Panc1 (cell line): ENCODE data around the gene GRK6. TPM values are rescaled to one million over a fixed set of nuclear protein-coding genes. Genes with fewer than 3 reads are reported as not detected.

Experiments used
- ATAC-seq: fragments of 200-7000 bp; cut with Tn5 transposase; 2 replicates; pipeline ENCODE4 v1.9.1; 2020; ENCODE audit warnings: mild to moderate bottlenecking, moderate library complexity
- BruUV-seq: library from RNA; stranded (reverse); fragments of 400-500 nt; replicated peaks from 2 replicates; lab custom pipeline; 2021; lab: Mats Ljungman, UMichigan
- CTCF ChIA-PET: fragments of 300-600 bp; sonication (Branson Sonifier 250); formaldehyde crosslinking; loops from one replicate; lab custom pipeline; 2022; ENCODE audit warnings: antibody characterized with exemption; lab: Charles Lee
- POLR2A ChIA-PET: fragments of 300-600 bp; sonication (Branson Sonifier 250); formaldehyde crosslinking; loops from one replicate; lab custom pipeline; 2022; ENCODE audit warnings: antibody characterized with exemption; lab: Charles Lee
- DNase-seq: peaks from one replicate; pipeline ENCODE4 v3.0.0-alpha.2; 2010; ENCODE audit warnings: low read depth, low spot score
- H3K27ac ChIP-seq: 2 replicates; pipeline ENCODE4 v1.5.1; 2011; ENCODE audit warnings: mild to moderate bottlenecking, low read length, inconsistent platforms
- H3K27me3 ChIP-seq: fragments of 200-500 bp; sonication (Bioruptor generic); 2 replicates; pipeline ENCODE4 v1.6.0; 2014; ENCODE audit warnings: low read length, inconsistent platforms; ENCODE audit not compliant: control insufficient read depth, insufficient read depth
- H3K36me3 ChIP-seq: fragments of 200-500 bp; sonication (Bioruptor generic); 2 replicates; pipeline ENCODE4 v1.5.1; 2014; ENCODE audit warnings: inconsistent platforms, mild to moderate bottlenecking, low read length, moderate library complexity; ENCODE audit not compliant: control insufficient read depth, insufficient read depth
- H3K4me1 ChIP-seq: 2 replicates; pipeline ENCODE4 v1.5.1; 2011; ENCODE audit warnings: inconsistent platforms, mild to moderate bottlenecking, low read length, moderate library complexity; ENCODE audit not compliant: control insufficient read depth, insufficient read depth
- H3K4me3 ChIP-seq, 2 experiments: 2 replicates each; pipeline ENCODE4 v1.5.1; 2011 to 2012; ENCODE audit warnings: low read depth in 2 of 2, low read length in 2 of 2, mild to moderate bottlenecking in 2 of 2, inconsistent platforms in 1 of 2, moderate library complexity in 1 of 2
- H3K9me3 ChIP-seq: fragments of 200-500 bp; sonication (Bioruptor generic); 2 replicates; pipeline ENCODE4 v1.5.1; 2014; ENCODE audit warnings: low read depth, mild to moderate bottlenecking, inconsistent platforms, low read length, moderate library complexity; ENCODE audit not compliant: control insufficient read depth, insufficient read depth
- CTCF ChIP-seq: fragments of 450-650 bp; IDR thresholded peaks from 2 replicates; pipeline ENCODE4 v1.5.1; 2017; ENCODE audit warnings: mild to moderate bottlenecking
- REST ChIP-seq, 2 experiments: IDR thresholded peaks; 2 replicates each; pipeline ENCODE4 v1.6.1; 2011 to 2012; ENCODE audit warnings: low read depth in 2 of 2, control low read depth in 1 of 2, low read length in 1 of 2, mild to moderate bottlenecking in 1 of 2, moderate library complexity in 1 of 2; ENCODE audit not compliant: insufficient read depth in 1 of 2
- SIN3A ChIP-seq: IDR thresholded peaks from 2 replicates; pipeline ENCODE4 v1.6.1; 2012; ENCODE audit warnings: low read depth, mild to moderate bottlenecking, low read length, moderate library complexity, borderline replicate concordance; ENCODE audit not compliant: insufficient read depth
- TCF7L2 ChIP-seq: IDR thresholded peaks from 2 replicates; pipeline ENCODE4 v1.6.1; 2011; ENCODE audit warnings: mild to moderate bottlenecking, low read depth, low read length, inconsistent platforms
- in situ Hi-C: cut with HindIII; loops from 2 replicates; pipeline ENCODE4 v1.10.0; 2016; ENCODE audit warnings: low sequenced_read_pairs, low pct_unique_long_range_greater_than_20kb
- intact Hi-C: fragments of 100-400 bp; cut with micrococcal nuclease; formaldehyde crosslinking; loops from one replicate; pipeline ENCODE4 v1.10.0; 2022; ENCODE audit not compliant: unreplicated experiment
- total RNA-seq: library from RNA; stranded (reverse); gene quantifications from one replicate; pipeline ENCODE4 v1.2.1, GENCODE V29; 2021; ENCODE audit not compliant: unreplicated experiment

The GRK6 gene
- total RNA-seq, 1 experiment from 2014 or later, result 56.1 TPM

GRCh38 chr5:177452688-177453638 lies 26.5 kb downstream of the GRK6 start:
- Histone ChIP-seq H3K4me3 (no peak overlapping the region), H3K27ac (no peak overlapping the region; the same call in 1 of the 2 replicates), H3K36me3 (peaks cover 3% of the 10 kb centered on the region; the same call in 1 of the 2 replicates), H3K27me3 (no peaks in the 10 kb centered on the region), H3K4me1 (peaks cover 56% of the 10 kb centered on the region), H3K9me3 (no peaks in the 10 kb centered on the region)
- ChIA-PET CTCF (interaction anchor here (0.5 to 3.3 kb wide), 4 partner anchors 13 to 87 kb away, joined by 3 to 29 read pairs (median 5); no protein-coding TSS in a partner anchor), POLR2A (interaction anchor here (0.5 kb wide), 1 partner anchor 27 kb away, joined by 4 read pairs; the partner anchor contains the start of gene GRK6)
- BruUV-seq, result no TSS peak
- no peak for ATAC-seq
- intact Hi-C loops (loop anchor here (10.0 kb wide), 1 partner anchor 138 kb away; the partner anchor contains the start of gene MXD3), in situ Hi-C loops (no loop called here)
- DNase-seq, result no peak
- no peak for TF ChIP-seq TCF7L2
- no peak for TF ChIP-seq REST (IDR thresholded peaks at IDR 0.05; ENCODE audit: insufficient read depth in 1 of 2, low read depth in 2 of 2, low read length in 1 of 2)
- TF ChIP-seq CTCF, result no peak
- no peak for TF ChIP-seq SIN3A

GRCh38 chr5:177453852-177454396 lies 27.4 kb downstream of the GRK6 start:
- Histone ChIP-seq H3K27me3 (no peaks in the 10 kb centered on the region), H3K4me1 (peaks cover 47% of the 10 kb centered on the region), H3K36me3 (peaks cover 3% of the 10 kb centered on the region; the same call in 1 of the 2 replicates), H3K4me3 (peak overlapping the region; percentile 50 to 61), H3K27ac (peak overlapping the region; percentile 78), H3K9me3 (no peaks in the 10 kb centered on the region)
- TF ChIP-seq SIN3A (no peak), CTCF (no peak), TCF7L2 (no peak), REST (IDR thresholded peaks at IDR 0.05; ENCODE audit: insufficient read depth in 1 of 2, low read depth in 2 of 2, low read length in 1 of 2) (no peak)
- intact Hi-C loops (loop anchor here (10.0 kb wide), 1 partner anchor 139 kb away; the partner anchor contains the start of gene MXD3), in situ Hi-C loops (no loop called here)
- ATAC-seq (peak; percentile 18), DNase-seq (no peak)
- ChIA-PET CTCF (interaction anchor here (0.7 to 3.3 kb wide), 7 partner anchors 14 to 128 kb away, joined by 3 to 29 read pairs (median 6); partner anchors contain the start of gene GRK6), POLR2A (interaction anchor here (0.6 to 0.7 kb wide), 2 partner anchors 75 to 101 kb away, joined by 4 to 6 read pairs; no protein-coding TSS in a partner anchor)
- no TSS peak for BruUV-seq
